ENCODE results near the gene SPATS1.

- no peak for TF ChIP-seq CTCF (IDR thresholded peaks at IDR 0.05)
- TF ChIP-seq POLR2AphosphoS5 (IDR thresholded peaks at IDR 0.05): no peak
- no peak for TF ChIP-seq EP300 (IDR thresholded peaks at IDR 0.05)
- no peak for TF ChIP-seq POLR2A (IDR thresholded peaks at IDR 0.05; ENCODE audit: low read depth)
Measured at GRCh38 chr6:44339301-44339700, 3.1 kb upstream of the SPATS1 start.
